Thoracic aorta (tissue), 2 donors: Measurements from ENCODE around the gene TOMM40L. TPM values are rescaled to one million over a fixed set of nuclear protein-coding genes. Genes with fewer than 3 reads are reported as not detected.

Experiments
- ATAC-seq: fragments of 150-250 bp; one replicate; pipeline ENCODE4 v1.8.0; 2017; ENCODE audit warnings: low read depth; ENCODE audit not compliant: insufficient number of reproducible peaks, low FRiP score
- DNase-seq: peaks from one replicate; pipeline ENCODE4 v3.0.0-alpha.2; 2020; ENCODE audit warnings: low spot score
- H3K27ac ChIP-seq, 2 donors: fragments of 200-600 bp; sonication (generic); 1 replicate in 1 of 2; 2 replicates in 1 of 2; pipeline ENCODE4 v1.5.1; 2016; ENCODE audit warnings: mild to moderate bottlenecking in 2 of 2, moderate library complexity in 2 of 2
- H3K27me3 ChIP-seq: fragments of 200-600 bp; sonication (generic); replicated peaks from 2 replicates; pipeline ENCODE4 v1.6.0; 2016; ENCODE audit warnings: mild to moderate bottlenecking; ENCODE audit not compliant: insufficient read depth
- H3K36me3 ChIP-seq: fragments of 200-600 bp; sonication (generic); one replicate; pipeline ENCODE4 v1.5.1; 2016
- H3K4me1 ChIP-seq, 2 donors: fragments of 200-600 bp; sonication (generic); 1 replicate in 1 of 2; 2 replicates in 1 of 2; pipeline versions ENCODE4 v1.5.1 to v1.6.0; 2016; ENCODE audit warnings: low read depth in 2 of 2, mild to moderate bottlenecking in 1 of 2; ENCODE audit not compliant: control insufficient read depth in 1 of 2
- H3K4me3 ChIP-seq: fragments of 200-600 bp; sonication (generic); 2 replicates; pipeline ENCODE4 v1.5.1; 2016; ENCODE audit warnings: mild to moderate bottlenecking
- H3K9me3 ChIP-seq: fragments of 200-600 bp; sonication (generic); 2 replicates; pipeline ENCODE4 v1.5.1; 2016
- CTCF ChIP-seq: fragments of 200-600 bp; sonication (generic); IDR thresholded peaks from one replicate; pipeline ENCODE4 v1.5.1; 2019; ENCODE audit warnings: antibody characterized with exemption
- total RNA-seq, 2 donors: library from RNA; depleted of rRNA; stranded (reverse); fragments of >200 nt; gene quantifications; one replicate each; pipeline versions ENCODE4 v1.1.0 to v1.2.3, GENCODE V29; 2016

The TOMM40L gene
- total RNA-seq, 2 donors from 2014 or later: 12.8 to 13.4 TPM

GRCh38 chr1:161196521-161197451 lies 29.1 kb upstream of the TOMM40L start:
- no peaks in the 10 kb centered on the region for H3K27me3 ChIP-seq
- DNase-seq (no peak), ATAC-seq (no peak)
- no peaks in the 10 kb centered on the region for H3K36me3 ChIP-seq
- peaks cover 3 to 23% of the 10 kb centered on the region in 2 donors for H3K4me1 ChIP-seq
- H3K4me3 ChIP-seq: peak overlapping the region; percentile 40
- H3K27ac ChIP-seq: no peak overlapping the region
- no peak for TF ChIP-seq CTCF
- H3K9me3 ChIP-seq: no peaks in the 10 kb centered on the region

GRCh38 chr1:161197560-161198193 lies 28.2 kb upstream of the TOMM40L start:
- ATAC-seq: no peak
- Histone ChIP-seq H3K27me3 (no peaks in the 10 kb centered on the region), H3K36me3 (no peaks in the 10 kb centered on the region), H3K4me3 (peak overlapping the region; percentile 40), H3K27ac (no peak overlapping the region), H3K4me1 (peaks cover 3 to 23% of the 10 kb centered on the region in 2 donors), H3K9me3 (no peaks in the 10 kb centered on the region)
- DNase-seq: no peak
- TF ChIP-seq CTCF: no peak

GRCh38 chr1:161198194-161198896 lies 27.5 kb upstream of the TOMM40L start:
- Histone ChIP-seq H3K4me1 (peaks cover 8 to 30% of the 10 kb centered on the region in 2 donors), H3K36me3 (no peaks in the 10 kb centered on the region), H3K4me3 (peak overlapping the region; percentile 40), H3K27ac (no peak overlapping the region), H3K27me3 (no peaks in the 10 kb centered on the region), H3K9me3 (no peaks in the 10 kb centered on the region)
- TF ChIP-seq CTCF: no peak
- DNase-seq (no peak), ATAC-seq (no peak)

- ATAC-seq: no peak
Measured at GRCh38 chr1:161198897-161199431, 26.9 kb upstream of the TOMM40L start, which contains the start of gene ADAMTS4. Gene ADAMTS4 (minus strand): TSS chr1:161199054. CDS start chr1:161198627, 427 bp downstream.

More at GRCh38 chr1:161198897-161199431, 26.9 kb upstream of the TOMM40L start, which contains the start of gene ADAMTS4:
- Histone ChIP-seq H3K4me3 (peak within 1 kb of the TSS; percentile 40), H3K27me3 (no peaks in the 10 kb centered on the region), H3K9me3 (no peaks in the 10 kb centered on the region), H3K27ac (peak within 1 kb of the TSS; percentile 94 to 99), H3K4me1 (peaks cover 10 to 35% of the 10 kb centered on the region in 2 donors), H3K36me3 (no peaks in the 10 kb centered on the region)
- DNase-seq: no peak
- TF ChIP-seq CTCF: no peak
